Adrenal gland (tissue), 12 donors: ENCODE results near the gene COL25A1. TPM values are rescaled to one million over a fixed set of nuclear protein-coding genes. Genes with fewer than 3 reads are reported as not detected.

Source experiments
- DNase-seq, 7 donors: peaks; one replicate each; pipeline ENCODE4 v3.0.0-alpha.2; 2019 to 2020
- H3K27ac ChIP-seq, 5 donors: fragments of 200-600 bp; sonication (generic) in 4 of 5; 1 replicate in 3 of 5; 2 replicates in 2 of 5; pipeline versions ENCODE4 v1.5.1 to v1.8.0; 2016 to 2020; ENCODE audit warnings: mild to moderate bottlenecking in 1 of 5
- H3K27me3 ChIP-seq: fragments of 200-600 bp; 2 replicates; pipeline ENCODE4 v1.8.0; 2021
- H3K36me3 ChIP-seq, 2 donors: fragments of 200-600 bp; replicated peaks in 1 of 2; 1 replicate in 1 of 2; 2 replicates in 1 of 2; pipeline versions ENCODE4 v1.5.1 to v1.8.0; 2018 to 2022
- H3K4me1 ChIP-seq, 2 donors: fragments of 200-600 bp; replicated peaks in 1 of 2; 1 replicate in 1 of 2; 2 replicates in 1 of 2; pipeline versions ENCODE4 v1.5.1 to v1.8.0; 2018 to 2021
- H3K4me3 ChIP-seq, 4 donors: fragments of 200-600 bp; sonication (generic) in 3 of 4; one replicate each; pipeline ENCODE4 v1.5.1; 2016 to 2018
- H3K9me3 ChIP-seq, 3 donors: fragments of 200-600 bp; sonication (generic) in 1 of 3; replicated peaks in 1 of 3; 1 replicate in 2 of 3; 2 replicates in 1 of 3; pipeline versions ENCODE4 v1.5.1 to v1.8.0; 2016 to 2021
- CTCF ChIP-seq, 6 experiments: fragments of 450-650 bp in 4 of 6; fragments of 200-600 bp in 2 of 6; sonication (generic) in 1 of 6; IDR thresholded peaks; 1 replicate in 5 of 6; 2 replicates in 1 of 6; pipeline versions ENCODE4 v1.5.1 to v1.8.0; 2016 to 2021; ENCODE audit warnings: antibody characterized with exemption in 6 of 6, mild to moderate bottlenecking in 2 of 6, moderate library complexity in 1 of 6
- POLR2A ChIP-seq, 2 donors: fragments of 450-650 bp; IDR thresholded peaks; one replicate each; pipeline ENCODE4 v1.6.1; 2017; ENCODE audit warnings: antibody characterized with exemption in 2 of 2, mild to moderate bottlenecking in 2 of 2, moderate library complexity in 1 of 2
- WGBS, 4 donors: extraction: QIAGEN DNeasy Blood & Tissue Kit in 2 of 4; methylation state at CpG; one replicate each; pipeline versions ENCODE4 v1.1.5 to v1.1.7; 2013 to 2017; 5-methylcytosine and 5-hydroxymethylcytosine counted together
- intact Hi-C, 2 donors: fragments of 100-400 bp; cut with DNase I; formaldehyde crosslinking; loops; one replicate each; pipeline versions ENCODE4 v1.14.1 to v1.15.0; 2022 to 2023
- polyA plus RNA-seq, 3 donors: library from polyadenylated mRNA; stranded (reverse); fragments of 200-250 nt in 2 of 3; fragments of 350-450 nt in 1 of 3; fragmentation: Illumina TruSeq in 1 of 3; extraction: RNeasy Lipid Tissue Mini Kit (QIAGEN cat#74804) in 1 of 3; gene quantifications; one replicate each; pipeline ENCODE4 v1.2.3, GENCODE V29; 2013 to 2014
- total RNA-seq, 9 donors: library from RNA; depleted of rRNA in 4 of 9; stranded (reverse); fragments of >200 nt in 4 of 9; fragments of 120-200 nt in 1 of 9; fragmentation: NEBNext Ultra II Directional in 1 of 9; extraction: Animal tissue kit (Norgen Biotek cat#: 25700) in 1 of 9; gene quantifications; one replicate each; pipeline versions ENCODE4 v1.1.0 to v1.2.4, GENCODE V29; 2013 to 2023
- donor health status: healthy with polysubstance abuse.
- donor health status: Bipolar disorder and iron deficiency.
- donor health status: DM: yes; HTN: yes; CAD: no.
- donor health status: DM: no; HTN: no; CAD: no.
- donor health status: DM: no; HTN: no; CAD: no.
- donor health status: DM: yes; HTN: yes; CAD: no.

COL25A1 gene
- total and polyA plus RNA-seq, 12 donors, result 0.05 to 2.1 (median 0.47) TPM

DNA sequence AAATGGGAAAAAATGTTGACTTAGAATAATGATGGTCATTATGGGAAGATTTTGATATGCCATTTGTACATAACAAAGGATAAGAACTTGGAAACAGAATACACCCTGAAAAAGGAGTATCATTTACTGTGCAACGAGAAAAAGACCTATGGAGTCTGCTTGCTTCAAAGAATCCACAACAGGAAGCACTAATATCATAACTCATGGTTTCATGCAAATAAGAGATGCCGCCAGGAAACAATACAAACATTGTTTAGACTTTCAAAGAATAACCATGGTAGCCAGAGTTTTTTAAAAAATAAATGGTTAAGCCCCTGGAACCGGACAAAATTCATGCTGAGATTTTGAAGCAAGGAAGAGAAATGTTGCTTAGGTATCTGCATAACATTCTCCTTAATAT lies 399.7 kb downstream of the COL25A1 start:
- H3K4me3 ChIP-seq, result no peak overlapping the region
- no peaks in the 10 kb centered on the region for H3K36me3 ChIP-seq
- H3K27me3 ChIP-seq, result no peaks in the 10 kb centered on the region
- intact Hi-C loops, result no loop called here
- H3K27ac ChIP-seq, result no peak overlapping the region
- WGBS, 4 donors, result 62 to 70% (median 67%) methylated on average over 3 of the region's 3 CpGs
- TF ChIP-seq CTCF (IDR thresholded peaks at IDR 0.05) (no peak), POLR2A (IDR thresholded peaks at IDR 0.05) (no peak)
- H3K4me1 ChIP-seq, result no peaks in the 10 kb centered on the region
- no peak for DNase-seq
- H3K9me3 ChIP-seq, result no peaks in the 10 kb centered on the region

DNA sequence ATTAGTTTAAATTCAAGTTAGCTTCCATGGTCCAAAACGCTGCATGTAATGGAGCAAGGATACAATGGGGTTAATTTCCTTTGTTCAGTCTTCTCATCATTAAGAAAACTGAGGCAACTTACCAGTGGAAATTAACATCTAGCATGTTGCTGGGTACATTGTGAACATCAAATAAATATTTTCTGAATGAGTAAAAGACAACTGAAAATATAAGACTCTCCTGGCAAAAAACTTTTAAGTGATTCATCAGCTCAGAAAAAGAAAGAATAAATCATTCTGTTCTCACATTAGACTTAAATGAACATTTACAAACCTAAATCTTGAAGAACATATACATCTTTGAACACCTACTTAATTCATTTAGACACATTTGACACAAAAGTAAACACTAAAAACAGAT lies 401.2 kb downstream of the COL25A1 start:
- WGBS, 4 donors, result 85 to 89% (median 88%) methylated on average over 1 of the region's 1 CpG
- intact Hi-C loops, result no loop called here
- Histone ChIP-seq H3K4me3 (no peak overlapping the region), H3K36me3 (no peaks in the 10 kb centered on the region), H3K27ac (no peak overlapping the region), H3K9me3 (no peaks in the 10 kb centered on the region), H3K4me1 (no peaks in the 10 kb centered on the region), H3K27me3 (no peaks in the 10 kb centered on the region)
- TF ChIP-seq POLR2A (IDR thresholded peaks at IDR 0.05) (no peak), CTCF (IDR thresholded peaks at IDR 0.05) (no peak)
- DNase-seq, result no peak

DNA sequence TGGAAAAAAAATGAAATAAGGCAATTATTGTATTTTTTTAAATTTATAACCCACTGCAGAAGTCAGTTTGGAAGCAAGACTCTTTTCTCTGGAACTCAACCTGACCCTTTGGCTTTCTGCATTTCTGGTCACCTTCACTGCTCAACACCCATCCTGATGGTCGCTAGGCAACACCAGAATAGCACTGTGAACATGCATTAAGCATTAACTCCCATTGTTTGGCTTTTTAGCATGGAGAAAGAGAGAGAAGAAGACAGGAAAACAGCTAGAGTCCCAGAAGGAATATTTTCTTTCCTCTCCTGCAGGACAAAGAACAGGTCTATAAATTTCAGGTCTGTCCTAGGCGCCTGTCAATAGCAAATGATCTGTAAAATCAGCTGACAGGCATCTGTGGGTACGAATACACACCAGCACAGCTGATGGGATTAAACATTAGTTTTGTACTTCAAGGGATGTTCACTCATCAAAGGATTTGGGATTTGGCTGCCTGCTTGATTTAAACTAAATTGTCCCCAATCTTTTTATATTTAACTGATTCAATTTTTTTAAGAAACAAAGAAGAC lies 402.4 kb downstream of the COL25A1 start:
- Histone ChIP-seq H3K36me3 (no peaks in the 10 kb centered on the region), H3K9me3 (no peaks in the 10 kb centered on the region), H3K27ac (no peak overlapping the region), H3K4me1 (no peaks in the 10 kb centered on the region), H3K27me3 (no peaks in the 10 kb centered on the region), H3K4me3 (no peak overlapping the region)
- no peak for DNase-seq
- intact Hi-C loops, result no loop called here
- TF ChIP-seq POLR2A (IDR thresholded peaks at IDR 0.05) (no peak), CTCF (IDR thresholded peaks at IDR 0.05) (no peak)
- 63 to 75% (median 72%) methylated on average over 3 of the region's 3 CpGs for whole genome bisulfite sequencing, 4 donors

DNA sequence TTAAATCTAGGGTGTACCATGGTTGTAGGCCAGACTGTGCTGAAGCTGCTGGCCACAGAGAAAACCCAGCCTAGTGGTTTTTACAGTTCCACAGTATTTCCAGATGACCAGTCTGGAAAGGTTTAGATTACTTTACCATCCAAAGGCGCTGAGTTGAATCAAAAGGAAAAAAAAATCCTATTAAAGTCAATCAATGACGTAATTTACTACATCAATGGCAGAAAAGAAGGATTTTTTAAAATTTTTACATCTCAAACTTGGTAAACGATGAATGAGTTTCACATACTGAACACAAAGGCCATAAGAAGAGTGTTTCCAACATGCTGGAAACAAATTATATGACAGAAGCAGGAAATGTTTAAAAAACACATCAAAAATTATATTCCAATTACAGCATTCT lies 409.0 kb downstream of the COL25A1 start:
- WGBS, 4 donors, result 78 to 89% (median 85%) methylated on average over 3 of the region's 3 CpGs
- Histone ChIP-seq H3K9me3 (no peaks in the 10 kb centered on the region), H3K4me3 (no peak overlapping the region), H3K4me1 (no peaks in the 10 kb centered on the region), H3K27ac (no peak overlapping the region), H3K27me3 (no peaks in the 10 kb centered on the region), H3K36me3 (no peaks in the 10 kb centered on the region)
- DNase-seq, result no peak
- no peak for TF ChIP-seq POLR2A (IDR thresholded peaks at IDR 0.05)
- intact Hi-C loops, result no loop called here

GRCh38 chr4:108891896-108892590 lies 410.4 kb downstream of the COL25A1 start:
- no peaks in the 10 kb centered on the region for H3K4me1 ChIP-seq
- intact Hi-C loops, result no loop called here
- no peaks in the 10 kb centered on the region for H3K27me3 ChIP-seq
- no peaks in the 10 kb centered on the region for H3K36me3 ChIP-seq
- no peak overlapping the region for H3K4me3 ChIP-seq
- no peak for TF ChIP-seq CTCF (IDR thresholded peaks at IDR 0.05)
- no peak for TF ChIP-seq POLR2A (IDR thresholded peaks at IDR 0.05)
- no peak for DNase-seq
- H3K27ac ChIP-seq, result no peak overlapping the region
- WGBS, 4 donors, result 64 to 93% (median 88%) methylated on average over 1 of the region's 1 CpG
- H3K9me3 ChIP-seq, result no peaks in the 10 kb centered on the region
